Islet of Langerhans (tissue), 1 donor: Measurements from ENCODE around the gene LAMA5.

Experiments used
- FAIRE-seq: peaks from one replicate; lab custom pipeline; 2011; peaks lifted over from hg19 to GRCh38; lab: Jason Lieb, UNC

The LAMA5 gene

DNA sequence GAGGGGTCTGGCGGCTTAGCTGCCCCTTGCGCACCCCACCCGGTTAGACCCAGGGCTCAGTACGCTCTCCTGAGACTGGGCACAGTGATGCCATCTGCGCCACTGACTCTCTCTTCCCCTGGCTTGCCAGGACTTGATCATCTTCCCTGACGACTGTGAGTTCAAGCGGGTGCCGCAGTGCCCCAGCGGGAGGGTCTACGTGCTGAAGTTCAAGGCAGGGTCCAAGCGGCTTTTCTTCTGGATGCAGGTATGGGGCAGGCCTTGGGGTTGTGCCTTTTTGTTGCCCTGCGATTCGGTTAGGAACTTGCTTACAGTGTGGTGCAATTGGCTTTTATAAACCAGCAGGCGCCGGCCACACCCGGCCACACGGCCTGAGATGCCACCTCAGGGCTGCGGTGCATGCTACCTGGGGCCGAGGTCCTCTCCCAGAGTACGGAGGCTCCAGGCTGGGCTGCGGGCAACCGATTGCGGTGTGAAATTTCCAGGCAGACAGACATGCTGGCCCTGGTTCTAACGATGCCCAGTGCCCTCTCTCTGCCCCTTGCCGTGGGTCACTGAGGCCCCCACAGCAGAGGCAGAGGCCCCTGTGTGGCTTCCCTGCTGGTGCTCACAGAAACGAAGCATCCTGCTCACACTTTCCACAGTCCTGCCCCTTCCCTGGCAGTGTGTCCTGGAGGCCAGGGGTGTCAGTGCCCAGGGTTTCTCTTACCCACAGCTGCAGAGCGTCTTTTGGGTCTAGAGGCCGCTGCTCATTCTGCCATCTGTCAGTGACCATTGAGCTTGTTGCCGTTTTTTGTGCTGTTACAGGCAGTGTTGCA lies 62.6 kb downstream of the LAMA5 start:
- FAIRE-seq = no peak

DNA sequence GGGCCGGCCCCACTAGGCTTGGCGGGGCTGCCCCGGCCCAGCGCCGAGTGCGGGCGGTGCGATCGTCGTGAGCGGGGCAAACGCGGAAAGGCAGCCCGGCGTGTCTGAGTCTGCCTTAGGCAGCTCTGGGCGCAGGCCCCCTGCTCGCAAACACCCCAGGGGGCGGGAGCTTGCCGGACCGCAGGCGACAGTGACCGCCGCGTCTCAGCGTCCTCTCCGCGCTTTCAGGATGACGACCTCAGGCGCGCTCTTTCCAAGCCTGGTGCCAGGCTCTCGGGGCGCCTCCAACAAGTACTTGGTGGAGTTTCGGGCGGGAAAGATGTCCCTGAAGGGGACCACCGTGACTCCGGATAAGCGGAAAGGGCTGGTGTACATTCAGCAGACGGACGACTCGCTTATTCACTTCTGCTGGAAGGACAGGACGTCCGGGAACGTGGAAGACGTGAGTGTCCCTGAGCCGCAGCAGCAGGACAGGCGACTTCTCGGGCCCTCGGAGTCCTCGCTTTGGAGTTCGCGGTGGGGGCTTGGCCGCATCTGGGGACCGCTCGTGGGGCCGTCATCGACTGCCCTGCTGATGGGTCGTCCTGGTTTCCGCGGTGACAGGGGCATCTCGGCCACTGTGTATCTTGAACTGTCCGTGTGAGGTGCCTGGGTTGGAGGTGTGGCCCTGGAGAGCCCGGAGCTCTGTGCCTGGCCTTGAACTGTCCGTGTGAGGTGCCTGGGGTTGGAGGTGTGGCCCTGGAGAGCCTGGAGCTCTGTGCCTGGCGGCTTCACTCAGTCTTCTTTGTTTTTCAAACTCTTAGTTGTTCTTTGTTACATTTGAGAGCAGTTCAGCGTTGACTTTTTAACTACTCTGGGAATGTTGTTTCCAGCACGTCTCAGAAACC lies 63.5 kb downstream of the LAMA5 start:
- no peak for FAIRE-seq

DNA sequence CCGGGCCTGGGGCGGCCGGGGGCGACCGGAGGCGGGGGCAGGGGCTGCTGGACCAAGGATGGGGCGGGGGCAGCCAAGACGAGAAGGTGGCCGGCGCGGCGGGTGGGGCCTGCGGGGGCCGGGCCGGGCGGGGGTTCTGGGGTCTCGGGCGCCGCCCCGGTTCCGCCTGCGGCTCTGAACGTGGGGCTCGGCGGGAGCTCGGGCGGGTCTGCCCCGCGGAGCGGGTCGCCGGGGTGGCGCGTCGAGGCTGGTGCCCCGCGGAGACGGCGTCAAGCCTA lies 64.1 kb downstream of the LAMA5 start:
- FAIRE-seq = no peak

DNA sequence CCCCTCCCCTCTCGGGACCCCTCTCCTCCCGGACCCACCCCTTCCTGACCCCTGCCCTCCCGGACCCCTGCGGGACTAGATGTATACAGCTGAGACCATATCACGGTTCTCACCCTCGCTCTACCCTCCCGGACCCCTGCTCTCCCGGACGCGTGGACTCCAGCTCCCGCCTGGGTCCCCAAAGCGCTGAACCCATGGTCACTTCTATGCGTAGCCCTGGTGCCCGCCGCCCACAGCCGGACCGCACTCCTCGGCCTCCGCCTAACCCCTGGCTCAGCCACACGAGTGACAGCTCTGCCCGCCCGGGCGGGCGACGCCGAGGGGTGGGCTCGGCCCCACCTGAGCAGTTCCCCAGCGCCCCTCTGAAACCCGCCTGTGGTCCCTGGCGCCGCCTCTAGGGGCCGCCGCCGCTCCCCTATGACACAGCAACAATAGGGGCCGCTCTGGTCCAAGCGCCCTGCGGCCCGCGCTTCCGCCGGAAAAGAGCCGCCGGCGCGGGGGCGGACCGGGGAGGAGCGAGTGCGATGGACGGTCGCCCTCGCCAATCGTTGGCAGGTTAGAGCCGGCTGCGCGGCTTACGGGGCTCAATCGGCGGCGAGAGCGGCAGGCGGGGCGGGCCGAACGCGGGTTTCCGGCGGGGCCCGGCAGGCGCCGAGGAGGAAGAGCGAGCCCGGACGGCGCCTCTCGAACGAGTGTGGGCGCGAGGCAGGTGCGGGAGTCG lies 64.6 kb downstream of the LAMA5 start, which contains the start of gene ADRM1:
Gene ADRM1, plus strand, starts transcription at position 657 of the 721 bp plus-strand sequence. CDS start 572 bp downstream, outside the sequence.
- no peak for FAIRE-seq

DNA sequence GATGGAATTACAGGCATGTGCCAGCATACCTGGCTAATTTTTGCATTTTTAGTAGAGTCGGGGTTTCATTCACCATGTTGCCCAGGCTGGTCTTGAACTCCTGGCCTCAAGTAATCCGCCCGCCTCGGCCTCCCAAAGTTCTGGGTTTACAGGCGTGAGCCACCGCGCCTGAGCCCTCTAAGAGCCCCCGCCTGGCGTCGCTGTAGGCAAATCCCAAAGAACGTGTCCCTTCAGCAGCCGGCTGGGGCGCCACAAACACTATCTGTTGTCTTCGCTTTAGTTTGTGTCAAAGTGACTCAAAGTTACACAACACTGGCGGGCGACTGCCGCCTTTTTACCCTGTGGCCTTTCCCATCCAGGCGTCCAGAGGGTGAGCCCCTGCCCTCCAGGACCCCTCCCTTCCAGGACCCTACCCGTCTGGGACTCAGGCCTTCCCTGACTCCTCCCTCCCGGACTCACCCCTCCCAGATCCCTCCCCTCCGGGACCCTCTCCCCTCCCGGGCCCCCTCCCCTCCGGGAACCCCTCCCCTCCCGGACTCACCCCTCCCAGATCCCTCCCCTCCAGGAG lies 65.3 kb downstream of the LAMA5 start:
- FAIRE-seq = no peak

DNA sequence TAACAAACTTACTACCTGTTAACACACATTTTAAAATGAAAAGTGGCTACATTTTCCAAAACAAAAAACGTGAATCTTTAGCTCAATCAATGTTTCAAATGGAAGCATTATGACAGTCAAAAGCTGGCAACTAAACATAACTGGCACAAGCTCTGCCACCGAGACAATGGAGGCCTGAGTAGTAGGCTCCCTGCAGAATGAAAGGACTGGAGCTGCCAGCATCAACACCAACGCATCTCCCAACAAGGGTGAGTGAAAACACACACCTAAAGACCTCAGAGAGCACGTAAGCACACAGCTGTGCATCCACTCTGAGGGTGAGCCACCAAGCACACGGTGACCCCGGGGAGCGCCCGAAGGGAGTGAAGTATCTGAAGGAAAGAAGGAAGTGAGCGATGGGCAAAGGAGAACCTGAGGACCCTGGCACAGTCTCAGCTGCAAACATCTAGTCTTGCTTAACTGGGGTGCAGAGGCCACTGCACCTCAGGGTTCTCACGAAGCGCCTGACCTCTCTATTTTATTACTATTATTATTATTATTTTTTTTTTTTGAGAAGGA lies 65.9 kb downstream of the LAMA5 start:
- no peak for FAIRE-seq

DNA sequence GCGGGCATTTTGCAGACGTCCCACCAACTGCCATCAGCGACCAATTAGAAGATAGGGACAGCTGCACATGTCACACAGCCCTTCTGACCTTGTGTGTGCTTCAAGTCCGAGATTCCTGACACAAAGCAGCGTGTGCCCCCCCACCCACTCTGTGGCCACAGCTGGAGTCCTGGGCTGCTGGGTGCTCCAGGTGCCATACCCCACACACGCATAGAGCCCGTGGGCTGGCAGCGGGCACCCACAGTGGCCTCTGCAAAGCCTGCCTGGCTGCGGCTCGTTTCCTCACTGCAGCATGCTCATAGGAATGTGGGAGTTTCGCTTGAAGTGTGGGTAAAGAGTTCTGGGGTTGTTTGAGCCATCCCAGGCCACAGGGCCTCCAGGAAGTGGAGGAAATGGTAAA lies 66.8 kb downstream of the LAMA5 start:
- no peak for FAIRE-seq

DNA sequence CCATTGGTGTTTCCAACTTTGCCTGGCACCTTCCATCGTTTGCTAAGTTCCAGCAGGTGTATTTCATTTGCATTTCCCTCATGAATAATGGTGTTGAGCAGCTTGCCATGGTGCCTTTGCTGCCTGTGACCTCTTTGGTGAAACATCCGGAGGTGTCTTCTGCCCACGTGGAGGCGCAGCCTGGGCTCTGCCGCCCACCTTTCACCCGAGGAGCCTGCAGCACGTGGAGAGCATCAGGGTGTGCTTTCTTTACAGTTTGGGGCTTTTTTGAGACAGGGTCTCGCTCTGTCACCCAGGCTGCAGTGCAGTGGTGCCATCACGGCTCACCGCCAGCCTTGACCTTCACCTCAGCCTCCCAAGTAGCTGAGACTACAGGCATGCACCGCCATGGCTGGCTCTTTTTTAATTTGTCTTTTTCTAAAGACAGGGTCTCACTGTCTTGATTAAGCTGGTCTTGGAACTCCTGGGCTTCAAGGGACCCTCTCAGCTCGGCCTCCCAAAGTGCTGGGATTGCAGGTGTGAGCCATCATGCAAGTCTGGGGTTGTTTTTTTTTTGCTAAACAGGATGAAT lies 67.4 kb downstream of the LAMA5 start:
- no peak for FAIRE-seq

DNA sequence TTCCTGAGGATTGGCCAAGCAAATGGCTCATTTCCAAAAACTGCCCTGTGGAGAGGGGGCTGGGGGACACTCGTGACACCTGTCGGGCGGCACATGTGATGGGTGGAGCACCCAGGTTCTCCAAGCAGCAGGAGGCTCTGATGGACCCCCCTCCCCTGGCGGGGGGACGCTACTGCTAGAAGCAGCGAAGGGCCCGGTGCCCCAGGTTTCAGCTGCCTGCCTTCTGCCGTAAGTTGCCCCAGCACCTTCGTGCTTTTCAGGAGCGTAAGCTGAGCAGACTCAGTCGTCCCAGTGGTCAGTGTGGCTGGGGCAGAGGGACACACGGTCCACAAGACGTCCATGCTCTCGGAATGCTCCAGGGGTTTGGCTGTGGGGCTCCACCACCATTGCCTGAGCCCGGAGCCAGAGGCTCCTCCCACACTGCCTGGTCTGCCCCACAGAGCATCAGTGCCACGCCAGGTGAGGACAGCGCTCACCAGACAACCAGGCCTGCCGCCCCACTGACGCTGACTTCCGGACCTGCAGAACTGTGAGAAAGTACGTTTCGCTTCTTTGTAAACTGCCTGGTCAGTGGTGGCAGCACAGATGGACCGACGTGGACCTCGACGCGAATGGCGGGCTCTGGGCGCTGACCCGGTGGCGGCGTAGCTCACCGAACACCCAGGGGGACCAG lies 68.4 kb downstream of the LAMA5 start:
- no peak for FAIRE-seq

DNA sequence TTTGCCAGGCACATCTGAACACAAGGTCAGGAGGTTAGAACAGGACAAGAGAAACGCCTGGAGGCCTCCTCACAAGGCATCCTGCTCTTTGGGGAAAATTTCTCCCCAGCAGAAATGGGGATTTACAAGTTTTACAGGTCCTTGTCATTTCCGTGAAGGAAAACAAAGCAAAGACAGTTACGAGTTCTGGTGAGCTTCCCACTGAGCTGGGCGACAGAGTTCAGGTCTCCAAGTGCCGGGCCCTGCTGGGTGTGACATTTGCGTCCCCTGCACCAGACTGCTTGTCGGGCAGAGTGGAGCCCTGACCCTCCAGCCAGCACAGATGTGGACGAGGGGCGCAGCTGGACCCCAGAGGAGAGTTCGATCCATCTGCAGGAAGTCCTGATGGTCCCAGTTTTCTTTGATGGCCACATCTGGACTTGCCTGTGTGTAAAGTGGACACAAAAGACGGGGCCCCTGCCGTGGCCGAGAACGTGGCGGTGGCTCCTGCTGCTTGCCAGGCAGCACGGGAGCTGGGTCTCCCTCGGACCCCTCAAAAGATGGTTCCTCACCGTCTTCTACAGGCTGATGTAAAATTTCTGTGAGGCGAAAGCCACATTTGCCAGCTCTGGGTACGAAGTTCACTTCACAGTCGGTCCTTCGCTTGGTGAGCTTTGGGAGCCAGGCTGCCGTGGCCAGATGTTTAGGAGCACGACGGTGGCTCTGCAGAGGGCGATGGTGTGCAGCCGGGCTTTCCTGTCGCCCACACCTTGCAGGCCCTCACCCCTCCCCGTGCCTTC lies 69.5 kb downstream of the LAMA5 start:
- no peak for FAIRE-seq

DNA sequence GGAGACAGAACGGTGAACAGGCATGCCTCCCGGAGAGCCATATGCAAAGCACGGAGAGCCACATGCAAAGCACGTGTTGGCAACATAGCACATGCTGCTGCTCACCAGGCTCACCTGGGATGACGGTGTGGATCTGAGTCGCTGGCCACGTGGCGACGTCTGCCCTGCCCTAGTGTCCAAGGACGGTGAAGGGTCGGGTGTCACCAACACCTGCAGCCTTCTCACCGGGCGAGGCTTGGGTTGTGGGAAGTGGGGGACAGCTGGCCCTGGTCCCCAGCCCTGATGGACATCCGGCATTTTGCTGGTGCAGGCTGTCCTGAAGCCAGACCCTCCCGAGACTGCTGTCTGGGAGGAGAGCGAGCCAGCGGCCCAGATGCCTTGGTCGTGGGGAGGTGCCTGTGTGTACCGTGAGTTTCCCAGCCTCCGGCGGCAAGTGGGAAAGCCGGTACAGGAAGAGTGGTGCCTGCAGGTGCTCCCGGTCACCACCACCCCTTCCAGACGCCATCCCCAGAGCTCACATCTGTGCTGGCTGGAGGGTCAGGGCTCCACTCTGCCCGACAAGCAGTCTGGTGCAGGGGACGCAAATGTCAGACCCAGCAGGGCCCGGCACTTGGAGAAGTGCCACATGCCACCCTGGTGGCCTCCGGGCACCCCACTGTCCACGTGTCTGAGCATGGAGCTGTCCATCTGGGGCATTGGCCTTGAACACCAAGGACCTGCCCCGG lies 70.2 kb downstream of the LAMA5 start:
- FAIRE-seq = no peak

DNA sequence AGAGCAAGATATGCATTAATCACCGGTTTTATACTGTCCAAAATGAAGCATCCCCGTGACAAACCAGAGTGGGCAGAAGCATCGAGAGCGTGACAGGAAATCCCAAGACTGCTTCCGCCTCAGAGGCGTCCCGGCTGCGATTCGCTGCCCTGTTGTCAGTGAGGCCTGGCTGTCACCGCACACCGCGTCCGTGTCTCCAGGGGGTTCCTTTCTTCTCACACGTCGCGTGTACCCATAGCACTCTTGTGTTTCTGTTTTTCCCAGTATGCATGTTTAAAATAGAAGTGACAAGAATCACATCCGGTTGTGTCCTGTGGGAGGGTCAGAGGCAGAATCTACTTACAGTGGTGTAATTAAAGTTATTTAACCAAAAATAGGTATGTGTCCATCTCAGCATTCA lies 72.6 kb downstream of the LAMA5 start:
- no peak for FAIRE-seq

DNA sequence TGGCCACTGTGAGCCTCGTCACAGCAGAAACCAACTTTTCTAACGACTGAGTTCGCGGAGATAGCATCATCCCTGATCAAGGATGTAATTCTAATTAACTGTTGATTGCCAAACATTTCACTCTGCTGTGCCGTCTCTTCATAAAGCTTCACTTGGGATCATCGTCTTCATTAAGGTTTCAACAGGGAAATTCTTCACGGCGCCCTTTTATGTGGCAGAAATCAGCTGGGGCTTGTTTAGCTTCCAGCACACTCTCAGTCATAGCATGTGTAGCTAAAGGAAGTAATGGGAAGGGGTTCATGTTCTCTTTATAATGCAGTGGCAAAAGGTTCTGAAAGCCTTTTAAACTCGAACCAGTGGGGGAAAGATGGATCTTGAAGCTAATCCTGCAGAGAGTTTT lies 73.2 kb downstream of the LAMA5 start:
- no peak for FAIRE-seq

DNA sequence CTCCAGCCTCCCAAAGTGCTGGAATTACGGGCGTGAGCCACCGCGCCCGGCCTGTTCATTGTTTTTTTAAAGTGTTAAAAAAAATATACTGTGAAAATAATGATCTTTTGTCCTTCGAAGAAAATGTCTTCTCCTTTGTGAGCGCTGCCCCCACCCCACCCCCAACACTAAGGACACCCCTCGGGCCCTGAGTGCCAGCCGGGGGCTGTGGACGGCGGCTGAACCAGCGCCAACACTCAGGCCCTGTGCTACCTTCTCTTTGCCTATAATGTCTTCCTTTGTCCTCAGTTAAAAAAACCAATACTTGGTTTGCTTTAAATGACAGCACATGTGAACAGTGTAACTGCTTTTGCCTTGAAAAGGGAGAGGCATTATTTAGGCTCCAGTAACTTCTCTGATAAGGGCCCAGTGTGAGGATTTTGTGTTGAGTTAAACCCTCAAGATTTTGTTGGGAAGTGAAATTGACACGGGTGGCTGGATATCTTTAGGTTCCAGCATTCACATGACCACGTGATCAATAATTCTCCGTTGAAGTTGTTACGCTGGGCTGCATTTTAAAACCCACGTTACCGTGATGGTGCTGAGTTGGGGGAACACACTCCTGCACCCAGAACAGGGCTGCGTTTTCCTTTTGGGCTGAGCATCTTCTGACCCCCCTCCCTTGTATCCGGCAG lies 73.9 kb downstream of the LAMA5 start:
- no peak for FAIRE-seq

DNA sequence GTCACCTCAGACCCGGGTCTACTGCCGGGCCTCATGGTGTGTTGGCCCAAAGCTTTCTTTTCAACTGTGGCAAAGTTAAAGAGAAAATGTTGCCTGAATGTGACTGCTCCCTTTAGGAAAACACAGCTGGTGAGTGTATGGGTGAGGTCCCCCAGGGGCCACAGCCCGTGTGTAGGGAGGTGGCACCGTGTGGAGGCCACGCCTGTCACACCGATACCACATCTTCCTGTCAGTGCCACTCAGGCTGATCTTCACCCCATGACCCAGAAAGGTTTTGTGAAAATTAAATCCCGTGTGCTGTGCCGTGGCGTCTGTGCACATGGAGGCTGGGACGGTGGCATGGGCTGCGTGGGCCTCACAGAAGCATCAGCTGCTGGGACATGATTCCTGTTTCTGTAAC lies 75.0 kb downstream of the LAMA5 start:
- no peak for FAIRE-seq

DNA sequence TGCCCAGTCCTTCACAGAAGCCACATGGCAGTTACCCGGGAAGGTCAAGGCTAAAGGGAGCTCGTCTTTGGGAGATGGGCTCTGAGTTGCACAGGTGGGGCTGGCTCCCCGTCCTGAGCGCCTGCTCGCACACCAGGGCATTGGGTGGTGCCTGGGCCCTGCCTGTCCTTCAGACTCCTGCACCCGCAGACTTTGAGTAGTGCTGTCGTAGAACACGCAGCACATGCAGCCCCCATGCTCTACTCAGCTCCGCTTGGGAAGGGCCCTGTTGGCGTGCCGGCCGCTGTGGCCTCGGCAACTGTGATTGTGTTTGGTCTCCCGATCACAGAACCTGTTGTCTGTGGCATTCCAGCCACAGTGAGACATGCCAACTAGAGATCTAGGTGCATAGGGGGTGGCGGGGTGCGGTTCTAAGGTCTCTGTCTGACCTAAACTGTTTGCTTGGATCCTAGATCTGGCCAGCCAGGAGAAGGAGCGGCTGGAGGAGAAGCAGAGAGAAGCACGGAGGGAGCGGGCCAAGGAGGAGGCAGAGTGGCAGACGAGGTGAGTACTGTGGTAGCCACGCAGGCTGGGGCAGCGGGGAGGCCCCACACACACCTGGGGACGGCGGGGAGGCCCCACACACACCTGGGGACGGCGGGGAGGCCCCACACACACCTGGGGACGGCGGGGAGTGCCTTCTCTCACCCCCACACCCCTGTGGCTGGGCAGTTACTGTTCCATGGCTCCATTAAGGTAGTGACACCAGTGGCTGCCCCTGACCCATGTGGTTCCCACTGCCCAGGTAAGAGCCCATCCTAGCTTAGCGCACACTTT lies 75.7 kb downstream of the LAMA5 start:
- FAIRE-seq = no peak

DNA sequence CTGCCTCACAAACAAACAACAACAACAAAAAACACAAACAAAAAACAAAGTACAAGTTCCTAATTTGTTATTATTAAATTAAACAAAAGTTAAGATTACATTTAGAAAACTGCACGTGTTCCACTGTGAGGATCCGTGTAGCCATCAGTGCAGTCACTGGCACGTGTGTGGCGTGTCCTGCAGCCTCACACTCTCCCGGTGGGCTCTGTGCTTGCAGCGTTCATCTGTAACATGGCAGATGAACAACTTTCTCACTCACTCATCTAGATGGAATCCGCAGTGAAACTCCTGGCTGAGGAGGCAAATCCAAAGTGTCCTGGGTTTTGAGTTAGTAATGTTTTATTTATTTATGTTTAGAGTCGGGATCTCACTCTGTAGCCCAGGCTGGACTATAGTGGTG lies 77.2 kb downstream of the LAMA5 start:
- no peak for FAIRE-seq

DNA sequence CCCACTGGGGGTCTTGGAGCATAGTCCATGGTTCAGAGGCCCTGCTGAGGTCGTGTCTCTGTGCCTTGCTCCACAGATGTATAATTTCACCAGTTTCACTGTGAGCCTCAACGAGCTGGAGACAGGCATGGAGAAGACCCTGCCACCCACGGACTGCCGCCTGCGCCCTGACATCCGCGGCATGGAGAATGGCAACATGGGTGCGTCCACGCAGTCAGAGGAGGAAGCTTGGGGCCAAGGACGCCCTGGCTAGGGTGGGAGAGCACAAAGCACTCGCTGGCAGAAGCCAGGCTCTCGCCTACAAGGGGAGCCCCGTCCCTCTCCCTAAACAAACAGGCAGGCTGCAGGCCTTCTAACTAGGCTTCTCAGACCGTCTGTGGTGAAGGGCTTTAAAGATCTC lies 78.0 kb downstream of the LAMA5 start:
- no peak for FAIRE-seq
